SK-N-MC (cell line): ENCODE measurements around the gene CWC27.

ENCODE experiments used
- FOXP2 ChIP-seq: optimal IDR thresholded peaks from 2 replicates; pipeline ENCODE3; 2011; ENCODE audit warnings: mild to moderate bottlenecking, moderate library complexity; ENCODE audit not compliant: insufficient read depth; ENCODE audit errors: extremely low read length, control extremely low read depth
- POLR2AphosphoS5 ChIP-seq: IDR thresholded peaks from 2 replicates; pipeline ENCODE4 v1.6.1; 2012; ENCODE audit warnings: mild to moderate bottlenecking, low read depth, low read length, borderline replicate concordance

GRCh38 chr5:65043843-65044359 lies 275.2 kb downstream of the CWC27 start:
- no peak for TF ChIP-seq FOXP2
- no peak for TF ChIP-seq POLR2AphosphoS5
